ENCODE data around the gene CD72.

CD72 gene

GRCh38 chr9:35636135-35636876, 18.1 kb upstream of the CD72 start:
- no peak for TF ChIP-seq CTCF (IDR thresholded peaks at IDR 0.05; ENCODE audit: low read depth, low read length)
- no peak overlapping the region for H3K4me3 ChIP-seq (ENCODE audit: low read depth, low read length)

- no peak for TF ChIP-seq CTCF (IDR thresholded peaks at IDR 0.05; ENCODE audit: low read depth, low read length)
- H3K4me3 ChIP-seq (ENCODE audit: low read depth, low read length) = no peak overlapping the region
Measured at GRCh38 chr9:35635730-35636129, 17.5 kb upstream of the CD72 start.

GRCh38 chr9:35629597-35629996, 11.4 kb upstream of the CD72 start:
- H3K4me3 ChIP-seq (ENCODE audit: low read depth, low read length) = no peak overlapping the region
- no peak for TF ChIP-seq CTCF (IDR thresholded peaks at IDR 0.05; ENCODE audit: low read depth, low read length)

GRCh38 chr9:35628389-35628991, 10.3 kb upstream of the CD72 start:
- TF ChIP-seq CTCF (IDR thresholded peaks at IDR 0.05; ENCODE audit: low read depth, low read length) = no peak
- no peak overlapping the region for H3K4me3 ChIP-seq (ENCODE audit: low read depth, low read length)

GRCh38 chr9:35627575-35627974, 9.4 kb upstream of the CD72 start:
- no peak overlapping the region for H3K4me3 ChIP-seq (ENCODE audit: low read depth, low read length)
- TF ChIP-seq CTCF (IDR thresholded peaks at IDR 0.05; ENCODE audit: low read depth, low read length) = no peak

GRCh38 chr9:35619800-35620158, 1.6 kb upstream of the CD72 start:
- H3K4me3 ChIP-seq (ENCODE audit: low read depth, low read length) = no peak overlapping the region
- no peak for TF ChIP-seq CTCF (IDR thresholded peaks at IDR 0.05; ENCODE audit: low read depth, low read length)
